Cardiac fibroblast (primary cell): ENCODE results near the gene GCSAM.

ENCODE experiments used
- DNase-seq, 2 donors: peaks; one replicate each; pipeline versions ENCODE4 v3.0.0 to v3.0.0-alpha.2; 2010; ENCODE audit warnings: low read depth in 2 of 2
- H3K4me3 ChIP-seq, 2 donors: replicated peaks in 1 of 2; 1 replicate in 1 of 2; 2 replicates in 1 of 2; pipeline ENCODE4 v1.5.1; 2011; ENCODE audit warnings: low read depth in 2 of 2, low read length in 2 of 2, mild to moderate bottlenecking in 2 of 2, moderate library complexity in 1 of 2
- CTCF ChIP-seq: IDR thresholded peaks from one replicate; pipeline ENCODE4 v1.5.1; 2011; ENCODE audit warnings: low read depth, mild to moderate bottlenecking, low read length, inconsistent platforms

Gene GCSAM

GRCh38 chr3:112143689-112144088 is 10.6 kb upstream of the GCSAM start:
- H3K4me3 ChIP-seq: no peak overlapping the region
- no peak for DNase-seq
- TF ChIP-seq CTCF: no peak

DNA sequence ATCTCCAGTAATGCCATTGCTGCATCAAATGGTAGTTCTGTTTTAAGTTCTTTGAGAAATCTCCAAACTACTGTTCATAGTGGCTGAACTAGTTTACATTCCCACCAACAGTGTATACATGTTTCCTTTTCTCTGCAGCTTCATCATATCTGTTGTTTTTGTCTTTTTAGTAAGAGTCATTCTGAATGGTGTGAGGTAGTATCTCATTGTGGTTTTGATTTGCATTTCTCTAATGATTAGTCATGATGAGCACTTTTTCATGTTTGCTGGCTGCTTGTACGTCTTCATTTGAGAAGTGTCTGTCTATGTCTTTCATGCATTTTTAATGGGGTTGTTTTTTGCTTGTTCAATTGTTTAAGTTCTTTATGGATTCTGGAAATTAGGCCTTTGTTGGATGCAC is 10.2 kb upstream of the GCSAM start:
- peak in 1 of 2 donors; percentile 12 for DNase-seq
- TF ChIP-seq CTCF: no peak
- H3K4me3 ChIP-seq: no peak overlapping the region

DNA sequence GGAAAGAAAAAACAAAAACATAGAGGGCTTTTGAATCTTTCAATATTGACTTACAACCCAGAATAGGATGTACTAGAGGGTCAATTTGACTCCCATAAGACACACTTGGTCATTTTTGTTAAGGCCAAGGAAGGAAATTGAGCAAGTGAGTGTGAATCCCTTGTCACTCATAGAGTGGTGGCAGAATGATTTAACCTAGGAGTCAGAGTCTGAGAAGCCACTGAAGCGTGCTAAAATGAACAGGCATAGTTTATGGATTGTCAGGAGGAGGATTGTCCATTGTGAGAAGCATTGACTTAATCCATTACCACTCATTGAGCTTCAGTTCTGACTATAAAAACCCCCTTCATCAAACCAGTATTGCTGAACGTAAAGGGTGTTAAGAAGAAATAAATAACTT is 8.2 kb upstream of the GCSAM start:
- no peak for DNase-seq
- no peak for TF ChIP-seq CTCF
- no peak overlapping the region for H3K4me3 ChIP-seq

GRCh38 chr3:112140584-112140983 is 7.5 kb upstream of the GCSAM start:
- no peak for DNase-seq
- no peak for TF ChIP-seq CTCF
- no peak overlapping the region for H3K4me3 ChIP-seq

DNA sequence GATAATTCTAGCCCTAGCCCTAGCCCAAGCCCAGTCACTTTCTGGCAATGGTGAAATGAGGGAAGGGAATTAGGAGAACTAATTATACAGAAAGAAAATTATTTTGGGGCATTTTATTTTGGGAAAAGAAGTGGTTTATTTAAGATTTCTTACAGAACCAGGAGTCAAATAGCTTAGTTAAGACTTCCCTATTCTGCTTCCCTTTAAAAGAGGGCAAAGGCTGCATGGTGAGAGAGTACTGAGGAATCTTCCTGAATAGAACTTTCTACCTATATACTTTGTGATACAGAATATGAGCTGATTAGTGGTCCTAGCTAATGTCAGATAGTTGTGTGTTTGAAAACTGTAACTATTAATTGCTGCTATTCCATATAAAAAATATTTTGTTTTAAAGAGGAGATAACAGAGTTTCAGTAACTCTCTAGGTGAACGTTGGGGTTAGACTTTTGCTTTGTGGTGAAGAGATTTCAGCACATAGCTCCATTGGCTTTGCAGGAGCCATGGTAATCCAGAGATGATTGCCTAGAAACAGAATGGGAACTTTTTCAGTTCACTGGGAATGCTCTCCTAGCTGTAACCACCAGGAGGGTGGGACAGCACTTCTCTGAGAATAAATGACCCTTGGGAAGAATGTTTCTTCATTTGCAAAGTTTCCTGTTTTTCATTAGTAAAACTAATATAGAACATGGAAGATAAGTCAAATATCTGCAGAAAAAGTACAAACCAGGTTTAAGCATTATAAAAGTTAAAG is 5.3 kb upstream of the GCSAM start:
- H3K4me3 ChIP-seq: no peak overlapping the region
- no peak for TF ChIP-seq CTCF
- no peak for DNase-seq

DNA sequence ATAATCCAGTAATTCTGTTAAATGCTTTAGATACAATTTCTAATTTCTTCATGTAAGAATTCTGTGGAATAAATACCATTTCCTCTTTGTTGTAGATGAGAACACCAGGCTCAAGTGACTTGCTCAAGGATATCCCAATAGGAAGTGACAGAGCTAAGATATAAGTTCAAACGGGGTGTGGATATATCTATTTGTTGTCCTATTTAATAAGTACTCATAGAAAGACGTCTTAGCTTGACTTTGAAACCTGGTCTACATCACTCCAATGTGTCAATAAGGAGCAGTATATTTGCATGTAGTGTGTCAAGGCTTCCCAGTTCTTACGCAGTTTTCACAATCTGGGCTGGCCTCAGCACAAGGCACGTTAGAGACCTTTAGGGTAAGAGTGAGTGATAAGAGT is 4.7 kb upstream of the GCSAM start:
- TF ChIP-seq CTCF: no peak
- no peak overlapping the region for H3K4me3 ChIP-seq
- no peak for DNase-seq

DNA sequence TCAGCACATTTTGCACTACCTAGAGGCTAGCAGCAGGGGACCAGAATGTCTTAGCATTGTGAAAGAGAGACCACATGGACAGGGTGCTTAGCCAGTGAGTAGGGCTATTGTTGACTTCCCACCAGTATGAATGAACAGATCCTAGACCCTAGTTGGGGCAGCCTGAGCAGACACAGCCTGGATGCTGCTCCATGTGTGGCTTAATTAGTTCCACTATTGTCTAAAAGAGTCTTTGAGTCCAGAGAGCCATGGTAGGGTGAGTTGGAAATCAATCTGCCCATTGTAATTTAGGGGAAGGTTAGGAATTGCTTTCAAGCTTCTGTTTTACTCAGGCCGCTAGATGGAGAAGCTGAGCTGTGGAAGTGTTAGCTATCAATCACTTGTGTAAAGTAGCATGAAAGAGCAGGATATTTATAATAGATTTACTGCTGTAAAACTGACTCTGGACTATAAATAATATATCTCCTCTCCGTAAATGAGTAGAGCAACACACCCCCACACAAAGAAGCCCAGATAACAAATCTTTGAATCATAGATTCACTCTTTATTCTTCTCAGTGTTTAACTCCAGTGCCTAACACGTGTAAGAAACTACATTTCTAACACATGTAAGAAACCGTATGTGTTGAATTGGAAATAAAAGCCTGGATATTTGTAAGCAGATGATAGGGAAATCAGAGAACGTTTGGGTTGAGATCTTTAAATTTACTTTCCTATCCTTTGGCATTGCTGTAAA is 4.1 kb upstream of the GCSAM start:
- TF ChIP-seq CTCF: peak; percentile 60
- peak; percentile 54 to 63 for DNase-seq
- H3K4me3 ChIP-seq: no peak overlapping the region
